Erythroblast (primary cell): ENCODE data around the gene RAET1G.

Experiments
- GATA1 ChIP-seq: IDR thresholded peaks from 2 replicates; pipeline ENCODE4 v1.6.1; 2011; ENCODE audit warnings: low read depth, mild to moderate bottlenecking, control low read depth, low read length, moderate library complexity
- POLR2A ChIP-seq: IDR thresholded peaks from 2 replicates; pipeline ENCODE4 v1.6.1; 2011; ENCODE audit warnings: mild to moderate bottlenecking, low read length

GRCh38 chr6:149910721-149911151 is 12.2 kb downstream of the RAET1G start:
- TF ChIP-seq POLR2A = no peak
- TF ChIP-seq GATA1 = no peak
